Karpas-422 (cell line): ENCODE measurements around the gene SELENON. TPM values are rescaled to one million over a fixed set of nuclear protein-coding genes. Genes with fewer than 3 reads are reported as not detected.

Experiments used
- DNase-seq: peaks from one replicate; pipeline ENCODE4 v3.0.0-alpha.2; 2015
- H2AFZ ChIP-seq: fragments of 200-600 bp; sonication (generic); 2 replicates; pipeline ENCODE4 v1.6.1; 2014; ENCODE audit warnings: antibody characterized with exemption, low read length, mixed read lengths
- H3K27ac ChIP-seq: fragments of 200-600 bp; sonication (generic); 2 replicates; pipeline ENCODE4 v1.5.1; 2014; ENCODE audit warnings: mild to moderate bottlenecking, low read length, moderate library complexity
- H3K27me3 ChIP-seq: fragments of 200-600 bp; sonication (generic); 2 replicates; pipeline ENCODE4 v1.6.1; 2014; ENCODE audit warnings: low read length, mixed read lengths
- H3K36me3 ChIP-seq: fragments of 200-600 bp; sonication (generic); 2 replicates; pipeline ENCODE4 v1.6.1; 2014; ENCODE audit warnings: low read length, mixed read lengths; ENCODE audit not compliant: insufficient read depth
- H3K4me1 ChIP-seq: fragments of 200-600 bp; sonication (generic); 2 replicates; pipeline ENCODE4 v1.6.1; 2014; ENCODE audit warnings: mild to moderate bottlenecking, low read length, mixed read lengths
- H3K4me2 ChIP-seq: fragments of 200-600 bp; sonication (generic); 2 replicates; pipeline ENCODE4 v1.6.1; 2014; ENCODE audit warnings: low read length, low read depth, mild to moderate bottlenecking; ENCODE audit not compliant: poor library complexity, severe bottlenecking
- H3K4me3 ChIP-seq: fragments of 200-600 bp; sonication (generic); 2 replicates; pipeline ENCODE4 v1.5.1; 2014; ENCODE audit warnings: mild to moderate bottlenecking, antibody characterized with exemption, low read length, mixed read lengths
- H3K79me2 ChIP-seq: fragments of 200-600 bp; sonication (generic); 2 replicates; pipeline ENCODE4 v1.6.1; 2014; ENCODE audit warnings: mild to moderate bottlenecking, low read length, mixed read lengths
- H3K9ac ChIP-seq: fragments of 200-600 bp; sonication (generic); 2 replicates; pipeline ENCODE4 v1.6.0; 2014; ENCODE audit warnings: low read length
- H3K9me2 ChIP-seq: fragments of 200-600 bp; sonication (generic), shearing (Covaris generic); replicated peaks from 2 replicates; pipeline ENCODE4 v1.6.0; 2014; ENCODE audit warnings: mild to moderate bottlenecking, low read length, moderate library complexity; ENCODE audit not compliant: insufficient read depth
- H3K9me3 ChIP-seq: fragments of 300-700, 200-600 bp; sonication (generic); 2 replicates; pipeline ENCODE4 v1.6.1; 2014; ENCODE audit warnings: low read length, mixed read lengths
- H4K20me1 ChIP-seq: fragments of 200-600 bp; sonication (generic); 2 replicates; pipeline ENCODE4 v1.6.1; 2014; ENCODE audit warnings: mild to moderate bottlenecking, antibody characterized with exemption, low read length, low read depth; ENCODE audit not compliant: insufficient read depth
- total RNA-seq: library from RNA; depleted of rRNA; stranded (reverse); fragments of >200 nt; shearing (Covaris generic); gene quantifications from 2 replicates; pipeline ENCODE4 v1.2.3, GENCODE V29; 2014; ENCODE audit warnings: low replicate concordance

SELENON gene
- total RNA-seq, 1 experiment from 2014 or later = 5.1 TPM

- Histone ChIP-seq H3K79me2 (no peaks in the 10 kb centered on the region), H3K36me3 (no peaks in the 10 kb centered on the region), H2AFZ (peak overlapping the region; percentile 33), H3K27ac (no peak overlapping the region), H3K4me2 (peak overlapping the region; percentile 51), H3K9me3 (no peaks in the 10 kb centered on the region), H3K4me1 (peaks cover 21% of the 10 kb centered on the region), H3K9me2 (no peaks in the 10 kb centered on the region), H3K4me3 (no peak overlapping the region), H3K27me3 (no peaks in the 10 kb centered on the region), H3K9ac (peak overlapping the region; percentile 32), H4K20me1 (peaks cover 8% of the 10 kb centered on the region; the same call in 1 of the 2 replicates)
- peak; percentile 78 for DNase-seq
Observed at GRCh38 chr1:25809283-25809926, 9.4 kb downstream of the SELENON start.

GRCh38 chr1:25809929-25810328, 9.9 kb downstream of the SELENON start:
- DNase-seq = no peak
- Histone ChIP-seq H3K9me3 (no peaks in the 10 kb centered on the region), H3K4me1 (peaks cover 21% of the 10 kb centered on the region), H3K79me2 (no peaks in the 10 kb centered on the region), H3K9ac (peak overlapping the region; percentile 32), H3K36me3 (no peaks in the 10 kb centered on the region), H3K27me3 (no peaks in the 10 kb centered on the region), H3K27ac (no peak overlapping the region), H3K4me3 (no peak overlapping the region), H3K9me2 (no peaks in the 10 kb centered on the region), H2AFZ (peak overlapping the region; percentile 33), H4K20me1 (peaks cover 8% of the 10 kb centered on the region; the same call in 1 of the 2 replicates), H3K4me2 (peak overlapping the region; percentile 51)

GRCh38 chr1:25810341-25811299, 10.6 kb downstream of the SELENON start:
- DNase-seq = peak; percentile 90
- no peaks in the 10 kb centered on the region for H3K36me3 ChIP-seq

GRCh38 chr1:25811384-25812082, 11.5 kb downstream of the SELENON start:
- Histone ChIP-seq H3K9ac (peak overlapping the region; percentile 43; the same call in 1 of the 2 replicates), H3K4me3 (no peak overlapping the region), H3K4me2 (no peak overlapping the region), H3K36me3 (no peaks in the 10 kb centered on the region), H3K9me3 (no peaks in the 10 kb centered on the region), H2AFZ (no peak overlapping the region), H3K9me2 (no peaks in the 10 kb centered on the region), H3K27ac (no peak overlapping the region), H3K27me3 (no peaks in the 10 kb centered on the region), H4K20me1 (peaks cover 8% of the 10 kb centered on the region; the same call in 1 of the 2 replicates), H3K4me1 (peaks cover 21% of the 10 kb centered on the region), H3K79me2 (no peaks in the 10 kb centered on the region)
- no peak for DNase-seq

More at GRCh38 chr1:25810341-25811299, 10.6 kb downstream of the SELENON start:
- Histone ChIP-seq H3K4me3 (no peak overlapping the region), H2AFZ (peak overlapping the region; percentile 33; the same call in 1 of the 2 replicates), H3K9me2 (no peaks in the 10 kb centered on the region), H3K4me1 (peaks cover 21% of the 10 kb centered on the region), H3K79me2 (no peaks in the 10 kb centered on the region), H3K9me3 (no peaks in the 10 kb centered on the region), H3K27me3 (no peaks in the 10 kb centered on the region), H4K20me1 (peaks cover 8% of the 10 kb centered on the region; the same call in 1 of the 2 replicates), H3K4me2 (peak overlapping the region; percentile 51), H3K27ac (no peak overlapping the region), H3K9ac (peak overlapping the region; percentile 43)

- no peak for DNase-seq
Observed at GRCh38 chr1:25813071-25813733, 13.2 kb downstream of the SELENON start.

GRCh38 chr1:25813734-25814471, 13.9 kb downstream of the SELENON start:
- peaks cover 25% of the 10 kb centered on the region for H3K4me1 ChIP-seq
- H3K9me2 ChIP-seq = no peaks in the 10 kb centered on the region
- H3K4me2 ChIP-seq = no peak overlapping the region
- H4K20me1 ChIP-seq = peaks cover 8% of the 10 kb centered on the region; the same call in 1 of the 2 replicates
- no peaks in the 10 kb centered on the region for H3K27me3 ChIP-seq
- H3K9ac ChIP-seq = no peak overlapping the region
- no peaks in the 10 kb centered on the region for H3K36me3 ChIP-seq
- H3K4me3 ChIP-seq = no peak overlapping the region
- H3K79me2 ChIP-seq = no peaks in the 10 kb centered on the region
- H3K9me3 ChIP-seq = no peaks in the 10 kb centered on the region
- peak; percentile 70 for DNase-seq
- H3K27ac ChIP-seq = no peak overlapping the region
- H2AFZ ChIP-seq = no peak overlapping the region

More at GRCh38 chr1:25813071-25813733, 13.2 kb downstream of the SELENON start:
- Histone ChIP-seq H2AFZ (no peak overlapping the region), H3K9me3 (no peaks in the 10 kb centered on the region), H3K4me2 (no peak overlapping the region), H3K27ac (no peak overlapping the region), H3K79me2 (no peaks in the 10 kb centered on the region), H3K9ac (no peak overlapping the region), H3K4me3 (no peak overlapping the region), H3K9me2 (no peaks in the 10 kb centered on the region), H3K36me3 (no peaks in the 10 kb centered on the region), H3K4me1 (peaks cover 21% of the 10 kb centered on the region), H3K27me3 (no peaks in the 10 kb centered on the region), H4K20me1 (peaks cover 8% of the 10 kb centered on the region; the same call in 1 of the 2 replicates)

- no peak overlapping the region for H3K4me2 ChIP-seq
- no peak overlapping the region for H2AFZ ChIP-seq
- H3K4me1 ChIP-seq = peaks cover 24% of the 10 kb centered on the region
- no peaks in the 10 kb centered on the region for H3K9me2 ChIP-seq
- H3K36me3 ChIP-seq = no peaks in the 10 kb centered on the region
- H3K9ac ChIP-seq = no peak overlapping the region
- peaks cover 8% of the 10 kb centered on the region; the same call in 1 of the 2 replicates for H4K20me1 ChIP-seq
- no peaks in the 10 kb centered on the region for H3K27me3 ChIP-seq
- H3K27ac ChIP-seq = no peak overlapping the region
- no peaks in the 10 kb centered on the region for H3K9me3 ChIP-seq
- no peak for DNase-seq
- no peak overlapping the region for H3K4me3 ChIP-seq
- H3K79me2 ChIP-seq = no peaks in the 10 kb centered on the region
Observed at GRCh38 chr1:25814549-25815087, 14.6 kb downstream of the SELENON start.
